Tibial nerve (tissue), 4 donors: ENCODE measurements around the gene NOL4L. TPM values are rescaled to one million over a fixed set of nuclear protein-coding genes. Genes with fewer than 3 reads are reported as not detected.

Experiments used
- DNase-seq, 2 donors: peaks; one replicate each; pipeline ENCODE4 v3.0.0-alpha.2; 2019; ENCODE audit warnings: low spot score in 2 of 2
- H3K27ac ChIP-seq, 4 donors: fragments of 200-600 bp; sonication (generic) in 3 of 4; one replicate each; pipeline ENCODE4 v1.5.1; 2017 to 2019; ENCODE audit warnings: mild to moderate bottlenecking in 1 of 4
- H3K27me3 ChIP-seq, 2 donors: fragments of 200-600 bp; sonication (generic) in 1 of 2; one replicate each; pipeline versions ENCODE4 v1.5.1 to v1.6.0; 2017 to 2019
- H3K36me3 ChIP-seq, 3 donors: fragments of 200-600 bp; sonication (generic); one replicate each; pipeline ENCODE4 v1.5.1; 2018 to 2019
- H3K4me1 ChIP-seq, 4 donors: fragments of 200-600 bp; sonication (generic) in 3 of 4; one replicate each; pipeline ENCODE4 v1.5.1; 2017 to 2019
- H3K4me3 ChIP-seq, 4 donors: fragments of 200-600 bp; sonication (generic) in 3 of 4; one replicate each; pipeline ENCODE4 v1.5.1; 2017 to 2019; ENCODE audit warnings: mild to moderate bottlenecking in 1 of 4, moderate library complexity in 1 of 4
- H3K9me3 ChIP-seq, 4 donors: fragments of 200-600 bp; sonication (generic) in 3 of 4; one replicate each; pipeline ENCODE4 v1.5.1; 2017 to 2019
- CTCF ChIP-seq, 5 experiments: fragments of 200-600 bp in 3 of 5; fragments of 450-650 bp in 2 of 5; sonication (generic) in 3 of 5; IDR thresholded peaks; one replicate each; pipeline ENCODE4 v1.5.1; 2016 to 2019; ENCODE audit warnings: antibody characterized with exemption in 5 of 5, mild to moderate bottlenecking in 3 of 5, moderate library complexity in 2 of 5
- EP300 ChIP-seq, 2 donors: sonication (generic); formaldehyde crosslinking; IDR thresholded peaks; one replicate each; pipeline ENCODE4 v1.6.1; 2017; ENCODE audit warnings: antibody characterized with exemption in 2 of 2, mild to moderate bottlenecking in 1 of 2
- POLR2A ChIP-seq, 2 donors: fragments of 450-650 bp; IDR thresholded peaks; one replicate each; pipeline ENCODE4 v1.6.1; 2017; ENCODE audit warnings: antibody characterized with exemption in 2 of 2, mild to moderate bottlenecking in 2 of 2, moderate library complexity in 2 of 2
- WGBS, 2 donors: methylation state at CpG; one replicate each; pipeline ENCODE4 v1.1.5; 2018; 5-methylcytosine and 5-hydroxymethylcytosine counted together
- total RNA-seq, 4 donors: library from RNA; depleted of rRNA; stranded (reverse); fragments of >200 nt; gene quantifications; one replicate each; pipeline ENCODE4 v1.1.0, GENCODE V29; 2016

The NOL4L gene
- total RNA-seq, 4 donors from 2014 or later, result 11.5 to 22.3 (median 19.9) TPM

GRCh38 chr20:32534661-32535240, 50.4 kb downstream of the NOL4L start:
- H3K9me3 ChIP-seq, result no peaks in the 10 kb centered on the region
- no peaks in the 10 kb centered on the region for H3K36me3 ChIP-seq
- peaks cover 0 to 37% (median 23%) of the 10 kb centered on the region in 4 donors for H3K4me1 ChIP-seq
- DNase-seq, result no peak
- WGBS, 2 donors, result 57 to 77% methylated on average over 8 of the region's 8 CpGs
- no peak overlapping the region for H3K4me3 ChIP-seq
- TF ChIP-seq EP300 (IDR thresholded peaks at IDR 0.05), result no peak
- TF ChIP-seq POLR2A (IDR thresholded peaks at IDR 0.05), result no peak
- no peak for TF ChIP-seq CTCF (IDR thresholded peaks at IDR 0.05)
- peak overlapping the region in 1 of 4 donors; percentile 81 for H3K27ac ChIP-seq
- H3K27me3 ChIP-seq, result peaks cover 0 to 23% of the 10 kb centered on the region in 2 donors

- no peak for DNase-seq
- 85% methylated on average over 4 to 6 of the region's 6 CpGs for WGBS, 2 donors
Measured at GRCh38 chr20:32533732-32534131, 51.4 kb downstream of the NOL4L start.

GRCh38 chr20:32532246-32532645, 52.9 kb downstream of the NOL4L start:
- no peaks in the 10 kb centered on the region for H3K27me3 ChIP-seq
- no peak overlapping the region for H3K4me3 ChIP-seq
- DNase-seq, result no peak
- WGBS, 2 donors, result 93 to 98% methylated on average over 7 of the region's 7 CpGs
- H3K9me3 ChIP-seq, result no peaks in the 10 kb centered on the region
- H3K27ac ChIP-seq, result no peak overlapping the region
- TF ChIP-seq POLR2A (IDR thresholded peaks at IDR 0.05) (no peak), EP300 (IDR thresholded peaks at IDR 0.05) (no peak), CTCF (IDR thresholded peaks at IDR 0.05) (no peak)
- no peaks in the 10 kb centered on the region for H3K36me3 ChIP-seq
- H3K4me1 ChIP-seq, result peaks cover 0 to 21% (median 10%) of the 10 kb centered on the region in 4 donors

More at GRCh38 chr20:32533732-32534131, 51.4 kb downstream of the NOL4L start:
- Histone ChIP-seq H3K36me3 (no peaks in the 10 kb centered on the region), H3K27me3 (peaks cover 0 to 15% of the 10 kb centered on the region in 2 donors), H3K27ac (no peak overlapping the region), H3K4me1 (peaks cover 0 to 29% (median 16%) of the 10 kb centered on the region in 4 donors), H3K4me3 (no peak overlapping the region), H3K9me3 (no peaks in the 10 kb centered on the region)
- no peak for TF ChIP-seq POLR2A (IDR thresholded peaks at IDR 0.05)
- TF ChIP-seq EP300 (IDR thresholded peaks at IDR 0.05), result no peak
- TF ChIP-seq CTCF (IDR thresholded peaks at IDR 0.05), result no peak

- TF ChIP-seq EP300 (IDR thresholded peaks at IDR 0.05) (no peak), CTCF (IDR thresholded peaks at IDR 0.05) (no peak), POLR2A (IDR thresholded peaks at IDR 0.05) (no peak)
- Histone ChIP-seq H3K9me3 (no peaks in the 10 kb centered on the region), H3K27ac (no peak overlapping the region), H3K4me1 (peaks cover 0 to 28% (median 12%) of the 10 kb centered on the region in 4 donors), H3K36me3 (no peaks in the 10 kb centered on the region), H3K27me3 (no peaks in the 10 kb centered on the region), H3K4me3 (no peak overlapping the region)
- WGBS, 2 donors, result 95 to 96% methylated on average over 13 of the region's 13 CpGs
- no peak for DNase-seq
Measured at GRCh38 chr20:32528905-32529670, 56.0 kb downstream of the NOL4L start.
